Ovary (tissue), 3 donors: ENCODE measurements around the gene CCDC66.

ENCODE experiments used
- POLR2A ChIP-seq: fragments of 450-650 bp; IDR thresholded peaks from one replicate; pipeline ENCODE4 v1.6.1; 2017; ENCODE audit warnings: antibody characterized with exemption, mild to moderate bottlenecking, moderate library complexity
- TF ChIP-seq, protein P1 (sequence below), 3 donors: fragments of 450-650 bp in 2 of 3; fragments of 200-600 bp in 1 of 3; IDR thresholded peaks; one replicate each; pipeline versions ENCODE4 v1.5.1 to v1.8.0; 2016 to 2022; ENCODE audit warnings: antibody characterized with exemption in 3 of 3, mild to moderate bottlenecking in 1 of 3
- donor health status: DM: no; HTN: no; CAD: no.

DNA sequence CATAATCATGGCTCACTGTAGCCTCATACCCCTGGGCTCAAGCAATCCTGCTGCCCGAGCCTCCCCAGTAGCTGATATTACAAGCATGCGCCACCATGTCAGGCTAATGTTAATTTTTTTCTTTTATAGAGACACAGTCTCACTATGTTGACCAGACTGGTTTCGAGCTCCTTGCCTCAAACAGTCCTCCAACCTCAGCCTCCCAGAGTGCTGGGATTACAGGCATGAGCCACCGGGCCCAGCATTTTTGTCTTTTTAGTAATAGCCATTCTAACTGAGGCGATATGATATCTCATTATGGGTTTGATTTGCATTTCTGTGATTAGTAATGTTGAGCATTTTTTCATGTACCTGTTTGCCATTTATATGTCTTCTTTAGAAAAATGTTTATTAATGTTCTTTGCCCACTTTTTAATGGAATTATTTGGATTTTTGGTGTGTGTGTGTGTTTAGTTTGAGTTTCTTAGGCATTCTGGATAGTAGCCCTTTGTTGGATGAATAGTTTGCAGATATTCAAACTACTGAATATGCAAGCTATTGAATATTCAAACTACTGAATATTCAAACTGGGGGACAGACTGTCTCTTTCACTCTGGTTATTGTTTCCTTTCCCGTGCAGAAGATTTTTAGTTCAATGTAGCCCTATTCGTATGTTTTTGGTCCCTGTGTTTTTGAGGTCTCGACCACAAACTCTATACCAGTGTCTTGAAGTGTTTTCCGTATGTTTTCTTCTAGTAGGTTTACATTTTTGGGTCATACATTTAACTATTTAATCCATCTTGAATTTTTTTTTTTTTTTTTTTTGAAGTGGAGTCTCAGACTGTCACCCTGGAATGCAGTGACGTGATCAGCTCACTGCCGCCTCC lies 39.2 kb downstream of the CCDC66 start:
- TF ChIP-seq, protein P1, sequence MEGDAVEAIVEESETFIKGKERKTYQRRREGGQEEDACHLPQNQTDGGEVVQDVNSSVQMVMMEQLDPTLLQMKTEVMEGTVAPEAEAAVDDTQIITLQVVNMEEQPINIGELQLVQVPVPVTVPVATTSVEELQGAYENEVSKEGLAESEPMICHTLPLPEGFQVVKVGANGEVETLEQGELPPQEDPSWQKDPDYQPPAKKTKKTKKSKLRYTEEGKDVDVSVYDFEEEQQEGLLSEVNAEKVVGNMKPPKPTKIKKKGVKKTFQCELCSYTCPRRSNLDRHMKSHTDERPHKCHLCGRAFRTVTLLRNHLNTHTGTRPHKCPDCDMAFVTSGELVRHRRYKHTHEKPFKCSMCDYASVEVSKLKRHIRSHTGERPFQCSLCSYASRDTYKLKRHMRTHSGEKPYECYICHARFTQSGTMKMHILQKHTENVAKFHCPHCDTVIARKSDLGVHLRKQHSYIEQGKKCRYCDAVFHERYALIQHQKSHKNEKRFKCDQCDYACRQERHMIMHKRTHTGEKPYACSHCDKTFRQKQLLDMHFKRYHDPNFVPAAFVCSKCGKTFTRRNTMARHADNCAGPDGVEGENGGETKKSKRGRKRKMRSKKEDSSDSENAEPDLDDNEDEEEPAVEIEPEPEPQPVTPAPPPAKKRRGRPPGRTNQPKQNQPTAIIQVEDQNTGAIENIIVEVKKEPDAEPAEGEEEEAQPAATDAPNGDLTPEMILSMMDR (IDR thresholded peaks at IDR 0.05): no peak
- no peak for TF ChIP-seq POLR2A
